ENCODE results near the gene COQ8A.

The COQ8A gene

GRCh38 chr1:226940029-226940805, at the start of gene COQ8A:
TSS of gene COQ8A (plus strand) at chr1:226940294. CDS start at chr1:226961386, 21,092 bp downstream.
- in situ Hi-C loops (cut with HindIII; ENCODE audit: low sequenced_read_pairs): no loop called here

DNA sequence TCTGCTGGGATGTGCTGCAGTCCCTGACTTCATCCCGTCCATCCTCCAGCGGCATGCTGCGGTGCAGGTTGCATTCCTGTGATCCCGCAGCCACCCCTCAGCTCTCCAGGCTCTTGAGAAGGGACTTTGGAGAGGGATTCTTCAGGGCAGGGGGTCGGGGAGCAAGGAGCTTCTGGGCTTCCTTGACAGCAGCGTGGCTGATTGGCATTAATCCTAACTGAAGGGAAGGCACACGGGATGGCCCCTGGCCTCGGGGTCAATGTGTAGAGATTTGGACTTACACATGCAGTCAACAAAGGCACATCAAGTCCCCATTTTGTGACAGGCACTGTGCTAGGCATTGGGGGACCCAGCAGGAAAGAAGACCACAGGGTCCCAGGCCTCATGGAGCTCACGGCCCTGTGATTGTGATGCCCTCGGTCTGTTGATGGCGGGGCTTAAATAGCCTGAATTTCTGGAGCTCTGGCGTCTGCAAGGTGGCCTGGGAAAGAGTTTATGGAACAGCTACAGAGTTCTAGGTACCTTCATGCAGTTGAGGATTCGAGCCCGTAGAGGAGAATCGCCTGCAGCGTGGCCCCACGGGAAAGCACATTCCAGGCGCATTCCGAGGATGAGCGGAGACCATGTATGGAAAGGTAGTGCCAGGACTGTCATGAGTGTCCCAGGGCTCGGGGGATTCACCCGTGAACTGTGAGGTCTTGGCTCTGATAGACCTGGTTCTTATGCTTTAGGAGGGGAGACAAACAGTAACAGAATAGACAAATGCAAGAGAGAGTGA, 49.6 kb upstream of the COQ8A start:
- in situ Hi-C loops (cut with HindIII; ENCODE audit: low sequenced_read_pairs): no loop called here

DNA sequence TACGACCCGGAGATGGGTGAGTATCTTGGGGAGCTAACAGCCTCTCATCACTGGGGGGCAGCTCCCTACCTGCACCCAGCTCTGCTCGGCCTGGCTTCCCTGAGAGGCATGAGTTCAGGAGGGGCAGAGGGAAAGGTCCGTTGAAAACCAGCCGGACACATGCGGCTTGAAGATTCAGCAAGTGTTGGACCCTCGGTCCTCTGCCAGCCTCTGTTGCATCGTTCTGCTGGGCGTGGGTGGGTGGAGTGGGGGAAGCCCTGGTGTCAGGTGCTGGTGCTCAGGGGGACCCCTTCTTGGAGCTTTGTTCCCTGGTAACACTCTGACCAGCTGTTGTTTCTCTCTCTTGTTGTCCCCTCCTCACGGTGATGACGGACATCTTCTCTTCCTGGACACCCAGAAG, 48.7 kb upstream of the COQ8A start:
- in situ Hi-C loops (cut with HindIII; ENCODE audit: low sequenced_read_pairs): no loop called here

DNA sequence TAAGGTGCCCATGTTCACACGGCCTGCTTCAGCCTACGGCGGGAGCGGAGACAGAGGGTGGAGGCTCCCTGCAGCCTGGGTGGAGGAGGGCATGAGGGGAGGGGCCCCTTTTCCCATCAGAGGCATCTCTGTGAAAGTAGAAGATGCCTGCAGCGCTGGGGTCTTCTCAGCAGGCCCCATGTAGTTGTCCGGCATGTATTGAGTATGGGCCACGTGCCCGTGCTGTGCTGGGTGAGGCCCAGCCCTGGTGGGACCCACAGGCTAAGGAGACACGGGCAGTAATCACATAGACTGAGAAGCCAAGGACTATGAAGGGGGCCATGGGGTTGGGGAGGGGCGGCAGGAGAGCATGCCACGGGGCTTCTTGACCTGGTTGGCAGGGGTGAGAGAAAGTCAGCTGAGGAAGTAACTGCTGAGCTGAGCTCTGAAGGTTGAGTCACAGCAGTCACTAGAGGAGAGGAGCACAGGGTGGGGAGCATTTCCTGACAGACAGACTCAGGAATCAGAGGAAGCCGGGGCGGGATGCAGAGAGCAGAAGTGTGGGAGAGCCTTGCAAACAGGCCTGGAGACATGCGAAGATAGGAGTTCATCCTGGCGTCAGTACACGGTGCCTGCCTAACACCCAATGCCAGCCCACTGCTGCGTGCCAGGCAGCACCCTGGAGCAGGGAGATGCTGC, 48.1 kb upstream of the COQ8A start:
- in situ Hi-C loops (cut with HindIII; ENCODE audit: low sequenced_read_pairs): no loop called here

DNA sequence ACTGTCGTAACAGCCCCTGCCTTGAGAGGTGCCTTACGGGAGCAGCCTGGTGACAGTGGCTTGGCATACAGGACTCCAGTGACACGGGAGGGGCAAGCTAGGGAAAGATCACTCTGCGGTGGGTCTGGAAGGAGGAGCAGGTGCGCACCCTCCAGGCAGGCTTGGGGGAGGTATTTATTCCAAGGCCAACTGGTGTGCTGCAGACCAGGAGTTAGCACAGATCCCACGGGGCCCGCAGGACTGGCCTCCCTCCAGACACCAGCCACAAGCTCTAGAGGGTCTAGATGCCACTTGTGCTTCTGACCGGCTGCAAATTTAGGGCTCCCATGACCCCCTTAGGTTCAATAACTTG, 47.6 kb upstream of the COQ8A start:
- in situ Hi-C loops (cut with HindIII; ENCODE audit: low sequenced_read_pairs): no loop called here

DNA sequence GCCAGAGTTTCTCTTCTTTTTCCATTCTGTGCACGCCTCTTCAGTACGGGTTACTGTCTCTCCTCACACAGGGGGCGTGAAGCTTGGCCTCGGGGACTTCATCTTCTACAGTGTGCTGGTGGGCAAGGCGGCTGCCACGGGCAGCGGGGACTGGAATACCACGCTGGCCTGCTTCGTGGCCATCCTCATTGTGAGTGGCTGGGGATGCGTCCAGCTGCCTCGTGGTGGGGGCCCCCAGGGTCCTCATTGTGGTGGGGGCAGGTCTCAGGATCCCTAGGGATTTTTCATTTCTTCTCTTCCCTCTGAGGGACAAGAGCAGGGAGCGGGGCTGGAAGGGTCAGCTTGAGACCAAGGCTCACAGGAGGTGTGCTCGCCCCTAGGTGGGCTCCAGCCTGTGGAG, 46.2 kb upstream of the COQ8A start:
- in situ Hi-C loops (cut with HindIII; ENCODE audit: low sequenced_read_pairs): no loop called here

- in situ Hi-C loops (cut with HindIII; ENCODE audit: low sequenced_read_pairs): no loop called here
Observed at GRCh38 chr1:226894826-226895225, 45.3 kb upstream of the COQ8A start.

GRCh38 chr1:226895644-226896043, 44.5 kb upstream of the COQ8A start:
- in situ Hi-C loops (cut with HindIII; ENCODE audit: low sequenced_read_pairs): no loop called here

DNA sequence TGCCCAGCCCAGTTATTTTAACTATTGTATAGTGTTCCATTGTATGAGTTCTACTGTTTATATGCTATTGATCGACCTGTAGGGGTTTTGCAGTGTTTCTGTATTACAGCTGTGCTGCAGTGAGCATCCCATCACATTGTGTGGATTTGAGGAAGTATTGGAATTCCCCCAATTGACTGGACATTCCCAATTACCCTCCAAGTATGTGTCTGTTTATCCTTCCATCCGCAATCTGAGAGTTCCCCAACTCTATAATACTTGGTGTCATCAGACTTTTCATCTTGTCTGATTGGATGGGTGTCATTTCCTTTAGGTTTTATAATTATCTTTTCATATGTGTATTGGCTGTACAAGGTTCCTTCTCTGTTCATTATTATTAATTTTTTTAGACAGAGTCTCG, 41.8 kb upstream of the COQ8A start:
- in situ Hi-C loops (cut with HindIII; ENCODE audit: low sequenced_read_pairs): no loop called here

- in situ Hi-C loops (cut with HindIII; ENCODE audit: low sequenced_read_pairs): no loop called here
Observed at GRCh38 chr1:226901421-226901820, 38.7 kb upstream of the COQ8A start.

- in situ Hi-C loops (cut with HindIII; ENCODE audit: low sequenced_read_pairs): no loop called here
Observed at GRCh38 chr1:226902601-226903000, 37.5 kb upstream of the COQ8A start.

DNA sequence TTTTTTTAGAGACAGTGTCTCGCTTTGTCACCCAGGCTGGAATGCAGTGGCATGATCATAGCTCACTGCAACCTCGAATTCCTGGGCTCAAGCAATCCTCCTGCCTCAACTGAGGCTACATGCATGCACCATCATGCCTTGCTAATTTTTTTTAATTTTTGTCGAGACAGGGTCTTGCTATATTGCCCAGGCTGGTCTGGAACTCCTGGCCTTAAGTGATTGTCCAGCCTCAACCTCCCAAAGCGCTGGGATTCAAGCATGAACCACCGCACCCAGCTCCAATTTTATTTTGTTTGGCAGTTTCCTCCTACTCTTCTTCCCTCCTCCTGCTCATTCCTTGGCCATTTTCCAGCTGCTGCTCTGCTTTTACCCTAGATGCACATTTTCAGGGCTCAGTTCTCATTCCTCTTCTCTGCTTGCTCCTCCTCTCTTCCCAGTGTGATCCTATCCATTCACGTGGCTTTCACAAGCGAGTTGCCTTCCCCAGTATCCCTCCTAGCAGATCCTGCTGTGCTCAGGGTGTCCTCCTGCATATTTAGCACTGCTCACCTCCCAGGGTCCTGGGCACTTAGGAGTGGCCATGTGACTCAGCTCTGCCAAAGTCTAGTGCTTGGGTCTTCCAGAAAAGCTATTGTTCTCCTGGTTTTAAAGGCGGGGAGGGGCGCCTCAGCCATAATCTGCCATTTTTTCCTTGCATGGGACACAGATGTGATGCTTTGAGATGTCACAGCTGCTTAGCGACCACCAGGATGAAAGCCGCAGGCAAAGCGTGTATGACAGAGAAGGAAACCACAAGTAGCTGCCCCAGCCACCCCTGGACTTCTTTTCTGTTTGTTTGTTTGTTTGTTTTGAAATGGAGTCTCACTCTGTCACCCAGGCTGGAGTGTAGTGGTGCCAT, 36.0 kb upstream of the COQ8A start:
- in situ Hi-C loops (cut with HindIII; ENCODE audit: low sequenced_read_pairs): no loop called here

DNA sequence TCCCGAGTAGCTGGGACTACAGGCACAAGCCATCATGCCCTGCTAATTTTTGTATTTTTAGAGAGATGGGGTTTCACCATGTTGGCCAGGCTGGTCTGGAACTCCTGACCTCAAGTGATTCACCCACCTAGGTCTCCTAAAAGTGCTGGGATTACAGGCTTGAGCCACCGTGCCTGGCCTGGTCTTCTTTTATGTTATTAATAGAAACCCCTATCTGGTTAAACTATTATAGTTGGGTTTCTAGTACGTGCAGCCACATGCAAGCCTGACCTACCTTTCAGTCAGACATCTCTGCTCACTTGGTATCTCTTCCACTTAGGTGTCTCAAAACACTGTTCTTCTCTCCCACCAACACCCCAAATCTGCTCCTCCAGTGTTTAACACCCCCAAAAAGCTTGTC, 35.3 kb upstream of the COQ8A start:
- in situ Hi-C loops (cut with HindIII; ENCODE audit: low sequenced_read_pairs): no loop called here

DNA sequence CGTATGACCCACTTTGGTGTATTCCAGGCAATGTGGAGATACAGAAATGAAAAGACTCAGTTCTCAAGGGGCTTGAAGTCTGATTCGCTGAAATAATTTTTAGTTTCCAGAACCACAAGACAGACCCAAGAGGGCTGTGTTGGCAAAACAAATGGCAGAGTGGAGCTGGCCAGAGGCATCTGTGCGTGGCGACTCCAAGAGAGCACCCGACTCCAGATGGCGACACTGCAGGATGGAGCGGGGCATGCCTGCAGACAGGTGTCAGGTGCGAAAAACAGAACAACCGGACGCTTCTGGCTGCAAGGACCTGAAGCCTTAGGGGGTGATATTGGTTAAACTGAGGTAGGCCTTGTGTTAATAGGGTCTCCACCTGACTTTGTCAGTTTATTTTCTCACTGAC, 31.7 kb upstream of the COQ8A start:
- in situ Hi-C loops (cut with HindIII; ENCODE audit: low sequenced_read_pairs): no loop called here

- in situ Hi-C loops (cut with HindIII; ENCODE audit: low sequenced_read_pairs): no loop called here
Observed at GRCh38 chr1:226908913-226909312, 31.2 kb upstream of the COQ8A start.

DNA sequence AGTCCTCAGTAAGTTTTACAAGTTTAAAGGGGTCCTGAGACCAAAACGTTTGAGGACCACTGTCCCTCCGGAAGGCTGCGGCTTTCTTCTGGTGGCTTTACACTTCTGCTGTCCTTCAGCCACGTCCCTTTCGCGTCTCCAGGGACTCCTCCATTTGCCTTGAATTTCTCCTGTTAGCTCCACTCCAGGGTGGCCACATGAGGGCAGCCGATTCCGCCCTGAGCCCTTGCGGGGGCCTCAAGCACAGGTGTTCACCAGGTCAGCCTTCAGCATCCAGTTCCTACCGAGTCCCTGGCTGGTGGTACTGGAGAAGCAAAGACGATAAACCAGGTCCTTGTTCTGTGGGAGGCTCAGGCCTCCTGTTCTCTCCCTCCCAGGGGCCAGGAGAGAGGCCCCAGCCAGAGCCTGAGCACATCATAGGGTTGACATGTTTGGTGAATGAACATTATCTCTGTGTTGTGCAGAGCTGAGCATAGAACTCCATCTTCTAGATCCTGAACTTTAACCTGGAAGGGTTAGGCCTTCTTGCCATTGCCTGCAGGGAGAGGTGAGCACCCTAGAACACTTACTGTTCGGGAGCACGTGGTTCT, 27.4 kb upstream of the COQ8A start:
- in situ Hi-C loops (cut with HindIII; ENCODE audit: low sequenced_read_pairs): no loop called here

- in situ Hi-C loops (cut with HindIII; ENCODE audit: low sequenced_read_pairs): no loop called here
Observed at GRCh38 chr1:226915672-226915995, 24.5 kb upstream of the COQ8A start.

GRCh38 chr1:226916497-226916896, 23.6 kb upstream of the COQ8A start:
- in situ Hi-C loops (cut with HindIII; ENCODE audit: low sequenced_read_pairs): no loop called here

DNA sequence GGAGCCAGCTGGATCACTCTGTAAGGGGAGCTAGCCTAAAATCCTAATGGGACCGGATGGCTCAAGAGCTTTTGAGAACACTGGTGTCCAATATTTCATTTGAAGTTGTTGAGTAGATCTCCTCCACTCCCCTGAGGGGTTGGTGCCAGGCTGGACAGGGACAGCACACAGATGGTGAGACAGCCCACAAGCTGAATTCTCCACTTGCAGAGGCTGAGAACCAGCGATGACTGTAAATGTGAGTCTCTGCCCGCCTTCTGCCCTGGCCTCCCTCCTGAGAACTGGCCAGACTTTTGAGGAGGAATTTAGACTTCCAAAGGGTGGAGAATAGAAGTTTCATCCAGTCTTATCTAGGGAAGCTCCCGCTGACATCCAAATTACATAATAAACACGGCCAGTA, 20.5 kb upstream of the COQ8A start:
- in situ Hi-C loops (cut with HindIII; ENCODE audit: low sequenced_read_pairs): no loop called here

DNA sequence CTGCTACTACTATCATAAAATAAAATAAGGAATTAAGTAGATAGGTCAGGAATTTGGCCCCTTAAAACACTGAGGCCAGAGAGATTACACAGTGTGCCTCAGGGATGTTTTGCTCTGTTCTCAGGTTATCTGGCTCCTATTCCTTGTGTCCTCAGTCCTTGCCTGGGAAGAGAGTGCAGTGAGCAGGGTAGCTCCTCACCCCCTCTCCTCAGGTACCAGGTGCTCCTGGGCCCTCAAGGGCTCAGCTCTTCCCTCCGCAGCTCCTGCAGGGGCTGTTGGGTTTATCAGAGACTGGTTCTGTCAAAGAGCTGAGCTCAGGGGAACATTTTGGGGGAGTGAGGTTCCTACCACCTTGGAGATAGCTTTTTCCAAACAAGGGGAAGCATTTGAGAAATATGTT, 20.1 kb upstream of the COQ8A start:
- in situ Hi-C loops (cut with HindIII; ENCODE audit: low sequenced_read_pairs): no loop called here

- in situ Hi-C loops (cut with HindIII; ENCODE audit: low sequenced_read_pairs): no loop called here
Observed at GRCh38 chr1:226920446-226920894, 19.6 kb upstream of the COQ8A start.

All from DLD1 (cell line).